HG02840 (cell line): ENCODE data around the gene PCGF1.
A peak's percentile ranks its signal among the peaks of the same experiment; 100 is the strongest.

ENCODE experiments used
- ATAC-seq: cut with Tn5 transposase; IDR thresholded peaks from one replicate; pipeline ENCODE4 v1.9.1; 2021; ENCODE audit warnings: mild to moderate bottlenecking, moderate library complexity, moderate number of reproducible peaks; ENCODE audit not compliant: unreplicated experiment, low FRiP score

PCGF1 gene

GRCh38 chr2:74457129-74457548 is 50.4 kb downstream of the PCGF1 start:
- ATAC-seq, result peak; percentile 0
